KOPT-K1 (cell line): ENCODE measurements around the gene ME1.

Experiments used
- H3K27ac ChIP-seq: fragments of 200-600 bp; sonication (generic); 2 replicates; pipeline ENCODE4 v1.5.1; 2016; ENCODE audit warnings: antibody characterized with exemption, mild to moderate bottlenecking, low read depth, low read length; ENCODE audit not compliant: poor library complexity, severe bottlenecking
- H3K36me3 ChIP-seq: fragments of 200-600 bp; sonication (generic); 2 replicates; pipeline ENCODE4 v1.5.1; 2017; ENCODE audit warnings: antibody characterized with exemption, mild to moderate bottlenecking, low read length, moderate library complexity; ENCODE audit not compliant: insufficient read depth
- H3K9me3 ChIP-seq: fragments of 200-600 bp; sonication (generic); 2 replicates; pipeline ENCODE4 v1.5.1; 2017; ENCODE audit warnings: antibody characterized with exemption, low read length, mild to moderate bottlenecking; ENCODE audit not compliant: insufficient read depth, poor library complexity, severe bottlenecking

The ME1 gene

GRCh38 chr6:83430611-83431544 lies at the start of gene ME1:
ME1 (minus strand) TSS chr6:83431051; CDS start chr6:83430954, 97 bp downstream.
- H3K36me3 ChIP-seq = no peaks in the 10 kb centered on the region
- H3K9me3 ChIP-seq = no peaks in the 10 kb centered on the region
- no peak within 1 kb of the TSS for H3K27ac ChIP-seq

- Histone ChIP-seq H3K9me3 (no peaks in the 10 kb centered on the region), H3K36me3 (no peaks in the 10 kb centered on the region)
Measured at GRCh38 chr6:83480470-83480869, 49.6 kb upstream of the ME1 start.

GRCh38 chr6:83479389-83479788 lies 48.5 kb upstream of the ME1 start:
- H3K9me3 ChIP-seq = no peaks in the 10 kb centered on the region
- no peak overlapping the region for H3K27ac ChIP-seq
- H3K36me3 ChIP-seq = no peaks in the 10 kb centered on the region

More at GRCh38 chr6:83480470-83480869, 49.6 kb upstream of the ME1 start:
- no peak overlapping the region for H3K27ac ChIP-seq

- Histone ChIP-seq H3K9me3 (no peaks in the 10 kb centered on the region), H3K36me3 (no peaks in the 10 kb centered on the region), H3K27ac (no peak overlapping the region)
Measured at GRCh38 chr6:83476971-83477370, 46.1 kb upstream of the ME1 start.

GRCh38 chr6:83474309-83474708 lies 43.5 kb upstream of the ME1 start:
- Histone ChIP-seq H3K27ac (no peak overlapping the region), H3K9me3 (no peaks in the 10 kb centered on the region), H3K36me3 (no peaks in the 10 kb centered on the region)

- Histone ChIP-seq H3K9me3 (no peaks in the 10 kb centered on the region), H3K36me3 (no peaks in the 10 kb centered on the region), H3K27ac (no peak overlapping the region)
Measured at GRCh38 chr6:83472767-83473166, 41.9 kb upstream of the ME1 start.

GRCh38 chr6:83470587-83470986 lies 39.7 kb upstream of the ME1 start:
- H3K9me3 ChIP-seq = no peaks in the 10 kb centered on the region
- H3K27ac ChIP-seq = no peak overlapping the region
- H3K36me3 ChIP-seq = no peaks in the 10 kb centered on the region

GRCh38 chr6:83470001-83470400 lies 39.1 kb upstream of the ME1 start:
- Histone ChIP-seq H3K36me3 (no peaks in the 10 kb centered on the region), H3K27ac (no peak overlapping the region), H3K9me3 (no peaks in the 10 kb centered on the region)

GRCh38 chr6:83467620-83468036 lies 36.8 kb upstream of the ME1 start:
- Histone ChIP-seq H3K27ac (no peak overlapping the region), H3K9me3 (no peaks in the 10 kb centered on the region), H3K36me3 (no peaks in the 10 kb centered on the region)

- no peak overlapping the region for H3K27ac ChIP-seq
- H3K9me3 ChIP-seq = no peaks in the 10 kb centered on the region
- H3K36me3 ChIP-seq = no peaks in the 10 kb centered on the region
Measured at GRCh38 chr6:83466328-83466727, 35.5 kb upstream of the ME1 start.

- H3K9me3 ChIP-seq = no peaks in the 10 kb centered on the region
- H3K27ac ChIP-seq = no peak overlapping the region
- H3K36me3 ChIP-seq = no peaks in the 10 kb centered on the region
Measured at GRCh38 chr6:83464381-83465140, 33.7 kb upstream of the ME1 start.

- no peaks in the 10 kb centered on the region for H3K9me3 ChIP-seq
- H3K36me3 ChIP-seq = no peaks in the 10 kb centered on the region
- H3K27ac ChIP-seq = no peak overlapping the region
Measured at GRCh38 chr6:83463886-83464285, 33.0 kb upstream of the ME1 start.

- H3K36me3 ChIP-seq = no peaks in the 10 kb centered on the region
- H3K9me3 ChIP-seq = no peaks in the 10 kb centered on the region
- H3K27ac ChIP-seq = no peak overlapping the region
Measured at GRCh38 chr6:83462524-83462923, 31.7 kb upstream of the ME1 start.

- Histone ChIP-seq H3K36me3 (no peaks in the 10 kb centered on the region), H3K27ac (no peak overlapping the region), H3K9me3 (no peaks in the 10 kb centered on the region)
Measured at GRCh38 chr6:83461438-83461837, 30.6 kb upstream of the ME1 start.

- H3K9me3 ChIP-seq = no peaks in the 10 kb centered on the region
- no peaks in the 10 kb centered on the region for H3K36me3 ChIP-seq
- H3K27ac ChIP-seq = no peak overlapping the region
Measured at GRCh38 chr6:83459663-83460062, 28.8 kb upstream of the ME1 start.
